Activated T-helper 1 cell treated with Interleukin-2 at 50 U/mL for 16 hours (primary cell): ENCODE measurements around the gene KDSR.

Experiments
- DNase-seq: peaks from one replicate; pipeline ENCODE4 v3.0.0-alpha.2; 2020; ENCODE audit warnings: low read depth

Gene KDSR

GRCh38 chr18:63367053-63367953 lies at the start of gene KDSR:
TSS of gene KDSR (minus strand) at chr18:63367206. CDS start at chr18:63367118, 88 bp downstream.
- peak; percentile 69 for DNase-seq

- DNase-seq = no peak
These were observed 45.9 kb upstream of the KDSR start for GRCh38 chr18:63412953-63413352.

- no peak for DNase-seq
These were observed 43.8 kb upstream of the KDSR start for GRCh38 chr18:63410792-63411191.

- no peak for DNase-seq
These were observed 42.3 kb upstream of the KDSR start for GRCh38 chr18:63409301-63409700.

GRCh38 chr18:63407734-63408133 lies 40.7 kb upstream of the KDSR start:
- DNase-seq = no peak

- DNase-seq = no peak
These were observed 39.0 kb upstream of the KDSR start for GRCh38 chr18:63405986-63406385.

- DNase-seq = no peak
These were observed 35.5 kb upstream of the KDSR start for GRCh38 chr18:63402246-63403162.

GRCh38 chr18:63399300-63399699 lies 32.3 kb upstream of the KDSR start:
- DNase-seq = no peak

GRCh38 chr18:63397349-63397748 lies 30.3 kb upstream of the KDSR start:
- DNase-seq = no peak

- DNase-seq = no peak
These were observed 28.5 kb upstream of the KDSR start for GRCh38 chr18:63395503-63395902.

GRCh38 chr18:63394954-63395353 lies 27.9 kb upstream of the KDSR start:
- no peak for DNase-seq

- DNase-seq = no peak
These were observed 20.9 kb upstream of the KDSR start for GRCh38 chr18:63387861-63388260.

GRCh38 chr18:63382843-63383242 lies 15.8 kb upstream of the KDSR start:
- no peak for DNase-seq

GRCh38 chr18:63379639-63379962 lies 12.6 kb upstream of the KDSR start:
- DNase-seq = no peak

- DNase-seq = no peak
These were observed 12.1 kb upstream of the KDSR start for GRCh38 chr18:63378919-63379638.

- no peak for DNase-seq
These were observed 10.4 kb upstream of the KDSR start for GRCh38 chr18:63377275-63377980.

GRCh38 chr18:63376538-63376937 lies 9.5 kb upstream of the KDSR start:
- DNase-seq = no peak

GRCh38 chr18:63374540-63374939 lies 7.5 kb upstream of the KDSR start:
- no peak for DNase-seq

GRCh38 chr18:63373161-63373560 lies 6.2 kb upstream of the KDSR start:
- DNase-seq = no peak

GRCh38 chr18:63368611-63369010 lies 1.6 kb upstream of the KDSR start:
- DNase-seq = no peak

GRCh38 chr18:63366213-63367052 lies 573 bp downstream of the KDSR start:
- peak; percentile 48 for DNase-seq
